Putamen (tissue), 1 donor: ENCODE data around the gene CRYBG1.

Experiments
- DNase-seq: peaks from one replicate; pipeline ENCODE4 v3.0.0-alpha.2; 2016; ENCODE audit warnings: low spot score

The CRYBG1 gene, protein sequence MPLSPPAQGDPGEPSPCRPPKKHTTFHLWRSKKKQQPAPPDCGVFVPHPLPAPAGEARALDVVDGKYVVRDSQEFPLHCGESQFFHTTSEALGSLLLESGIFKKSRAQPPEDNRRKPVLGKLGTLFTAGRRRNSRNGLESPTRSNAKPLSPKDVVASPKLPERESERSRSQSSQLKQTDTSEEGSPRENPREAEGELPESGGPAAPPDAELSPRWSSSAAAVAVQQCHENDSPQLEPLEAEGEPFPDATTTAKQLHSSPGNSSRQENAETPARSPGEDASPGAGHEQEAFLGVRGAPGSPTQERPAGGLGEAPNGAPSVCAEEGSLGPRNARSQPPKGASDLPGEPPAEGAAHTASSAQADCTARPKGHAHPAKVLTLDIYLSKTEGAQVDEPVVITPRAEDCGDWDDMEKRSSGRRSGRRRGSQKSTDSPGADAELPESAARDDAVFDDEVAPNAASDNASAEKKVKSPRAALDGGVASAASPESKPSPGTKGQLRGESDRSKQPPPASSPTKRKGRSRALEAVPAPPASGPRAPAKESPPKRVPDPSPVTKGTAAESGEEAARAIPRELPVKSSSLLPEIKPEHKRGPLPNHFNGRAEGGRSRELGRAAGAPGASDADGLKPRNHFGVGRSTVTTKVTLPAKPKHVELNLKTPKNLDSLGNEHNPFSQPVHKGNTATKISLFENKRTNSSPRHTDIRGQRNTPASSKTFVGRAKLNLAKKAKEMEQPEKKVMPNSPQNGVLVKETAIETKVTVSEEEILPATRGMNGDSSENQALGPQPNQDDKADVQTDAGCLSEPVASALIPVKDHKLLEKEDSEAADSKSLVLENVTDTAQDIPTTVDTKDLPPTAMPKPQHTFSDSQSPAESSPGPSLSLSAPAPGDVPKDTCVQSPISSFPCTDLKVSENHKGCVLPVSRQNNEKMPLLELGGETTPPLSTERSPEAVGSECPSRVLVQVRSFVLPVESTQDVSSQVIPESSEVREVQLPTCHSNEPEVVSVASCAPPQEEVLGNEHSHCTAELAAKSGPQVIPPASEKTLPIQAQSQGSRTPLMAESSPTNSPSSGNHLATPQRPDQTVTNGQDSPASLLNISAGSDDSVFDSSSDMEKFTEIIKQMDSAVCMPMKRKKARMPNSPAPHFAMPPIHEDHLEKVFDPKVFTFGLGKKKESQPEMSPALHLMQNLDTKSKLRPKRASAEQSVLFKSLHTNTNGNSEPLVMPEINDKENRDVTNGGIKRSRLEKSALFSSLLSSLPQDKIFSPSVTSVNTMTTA (N-terminal part only)

DNA sequence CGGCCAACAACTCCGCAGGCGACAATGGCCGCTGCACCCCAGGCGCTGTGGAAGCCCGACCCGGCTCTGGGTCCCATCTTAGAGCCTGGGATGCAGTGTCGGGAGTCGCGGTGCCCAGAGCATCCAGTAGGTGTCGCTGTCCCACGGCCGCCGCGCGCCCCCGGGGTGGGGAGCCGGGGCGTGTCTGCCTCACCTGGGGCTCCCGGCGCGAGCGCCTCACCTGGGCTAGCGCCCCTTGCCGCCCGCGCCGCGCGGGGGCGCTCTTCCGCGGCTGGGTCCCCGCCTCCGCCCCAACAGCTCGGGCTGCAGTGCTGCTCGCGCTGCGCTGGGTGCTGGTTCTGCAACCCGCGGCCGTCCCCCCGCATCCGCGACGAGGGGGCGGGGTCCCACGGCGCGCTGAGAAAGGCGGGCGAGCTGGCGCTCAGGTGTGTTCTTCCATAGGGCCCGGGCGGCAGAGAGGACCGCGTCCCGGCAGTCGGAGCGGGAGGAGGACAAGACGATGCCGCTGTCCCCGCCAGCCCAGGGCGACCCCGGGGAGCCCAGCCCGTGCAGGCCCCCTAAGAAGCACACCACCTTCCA lies at the start of gene CRYBG1:
Gene CRYBG1, plus strand, starts transcription at position 308 of the 579 bp plus-strand sequence. Its CDS starts 192 bp downstream, at position 500.
- no peak for DNase-seq

DNA sequence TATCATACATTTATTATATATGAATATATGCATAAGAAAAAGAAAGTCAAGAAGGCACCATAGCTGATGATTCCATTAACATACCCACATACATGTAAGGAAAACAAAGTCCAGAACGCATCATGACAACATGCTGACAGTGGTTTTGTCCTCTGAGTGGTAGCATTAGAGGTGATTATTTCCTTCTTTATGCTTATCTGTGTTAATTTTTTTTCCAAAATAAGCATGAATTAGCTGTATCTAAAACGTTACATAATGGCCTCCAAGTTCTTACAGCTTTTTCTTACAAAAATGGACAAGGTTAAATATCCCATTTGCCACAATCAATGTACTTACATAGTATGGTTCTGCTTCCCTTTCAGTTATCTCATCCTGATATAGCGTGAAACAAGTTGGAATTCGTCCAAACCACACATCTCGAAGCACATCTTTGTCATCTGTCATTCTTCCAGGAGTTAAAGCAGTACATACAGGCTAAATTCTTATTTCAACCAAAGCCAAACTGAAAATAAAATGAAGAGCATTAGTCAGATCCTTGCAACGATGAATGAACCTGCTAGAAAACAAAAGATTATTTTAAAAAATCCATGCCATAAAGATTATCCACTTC lies 44.6 kb upstream of the CRYBG1 start:
- peak; percentile 34 for DNase-seq

DNA sequence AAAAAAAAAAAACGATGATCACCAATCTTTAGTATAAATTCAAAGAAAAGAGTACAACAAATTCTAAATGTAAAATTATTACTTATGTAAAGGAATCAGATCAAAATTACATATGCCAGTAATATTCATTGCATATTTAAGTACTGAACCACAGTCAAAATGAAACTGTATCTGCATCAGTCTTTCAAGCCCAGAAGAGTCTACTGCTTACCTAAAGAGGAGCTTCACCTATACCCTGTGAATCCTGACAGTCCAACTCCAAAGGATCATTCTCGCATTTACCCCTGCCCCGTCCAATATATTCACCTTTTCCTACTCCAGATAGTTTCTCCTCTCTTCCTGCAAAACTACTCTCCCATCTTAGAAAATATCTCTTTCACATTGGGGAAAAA lies 44.1 kb upstream of the CRYBG1 start:
- no peak for DNase-seq

DNA sequence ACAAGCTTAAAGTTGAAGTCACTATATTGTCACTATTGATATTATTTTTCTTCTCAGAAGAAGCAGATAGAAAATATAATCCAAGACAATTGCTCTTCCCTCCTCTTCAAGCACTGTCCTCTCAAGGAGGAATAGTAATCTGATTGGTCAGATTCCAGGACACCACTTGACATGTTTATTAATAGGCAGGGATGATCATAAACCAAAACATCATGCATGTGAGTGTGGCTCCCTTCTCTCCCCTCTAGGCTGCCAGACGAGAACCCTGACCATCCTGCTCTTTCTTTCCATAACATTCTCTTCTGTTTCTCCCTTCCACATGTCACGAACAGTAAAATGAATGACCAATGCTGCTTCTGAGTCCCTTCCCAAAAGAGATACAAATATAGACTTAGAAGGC lies 42.5 kb upstream of the CRYBG1 start:
- DNase-seq = no peak

DNA sequence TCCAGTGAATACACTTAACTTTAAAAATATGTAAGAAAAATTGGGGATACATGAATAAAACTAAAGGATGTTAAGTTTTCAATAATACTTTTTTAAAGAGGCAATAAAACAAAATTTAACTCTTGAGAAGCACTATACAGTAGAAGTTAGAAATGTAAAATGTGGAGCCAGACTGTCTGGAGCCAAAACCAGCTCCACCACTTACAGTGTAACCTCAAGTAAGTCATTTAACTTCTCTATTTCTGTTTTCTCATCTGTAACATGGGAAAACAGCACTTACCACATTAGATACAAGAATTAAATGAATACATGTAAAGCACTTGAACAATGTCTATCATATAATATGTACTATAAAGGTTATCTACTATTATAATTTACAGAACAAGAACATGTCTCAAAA lies 41.7 kb upstream of the CRYBG1 start:
- no peak for DNase-seq

DNA sequence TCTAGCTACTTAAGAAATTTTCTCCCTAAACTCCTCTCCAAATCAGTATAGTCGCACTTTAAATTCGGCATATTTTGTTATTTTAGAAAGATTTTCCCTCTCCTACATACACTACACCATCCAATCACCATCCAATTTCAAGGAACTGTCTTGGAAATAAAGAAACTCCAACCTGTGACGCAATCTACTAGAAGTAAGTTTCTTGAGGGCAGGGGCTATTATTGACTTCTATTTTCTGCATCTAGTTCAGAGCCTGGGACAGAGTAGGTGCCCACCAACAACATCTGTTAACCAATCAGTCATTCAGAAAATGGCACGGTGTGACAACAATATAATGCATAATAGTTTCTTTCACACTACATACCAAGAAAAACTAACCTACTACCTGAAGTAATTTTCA lies 38.6 kb upstream of the CRYBG1 start:
- DNase-seq = no peak

DNA sequence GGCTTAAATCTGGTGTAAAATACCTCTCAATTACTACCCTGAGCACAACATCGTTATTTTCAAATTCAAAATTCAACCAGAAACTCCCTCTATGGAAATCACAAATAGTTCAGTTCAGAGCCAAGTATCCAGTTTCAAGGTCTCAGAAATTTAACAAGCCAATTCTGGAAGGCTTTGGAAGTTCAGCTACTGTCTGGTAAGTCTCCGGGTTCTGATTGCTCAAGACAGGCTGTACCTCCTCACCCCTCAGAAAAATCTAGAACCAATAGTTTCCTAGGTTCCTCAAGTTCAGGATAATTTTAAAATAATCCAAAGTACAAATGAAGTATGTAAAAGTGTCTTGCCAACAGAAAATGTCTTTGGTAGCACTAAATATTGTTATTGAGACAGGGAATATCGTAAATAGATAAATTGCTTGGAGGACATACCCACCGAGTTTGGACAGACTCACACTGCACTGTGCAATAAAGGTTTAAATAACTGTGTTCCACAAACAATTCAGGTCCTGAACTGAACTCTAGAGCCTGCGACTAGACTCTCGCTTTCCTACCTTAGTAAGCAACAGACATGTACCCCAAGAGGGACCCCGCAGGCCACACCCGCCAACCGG lies 35.7 kb upstream of the CRYBG1 start:
- no peak for DNase-seq

DNA sequence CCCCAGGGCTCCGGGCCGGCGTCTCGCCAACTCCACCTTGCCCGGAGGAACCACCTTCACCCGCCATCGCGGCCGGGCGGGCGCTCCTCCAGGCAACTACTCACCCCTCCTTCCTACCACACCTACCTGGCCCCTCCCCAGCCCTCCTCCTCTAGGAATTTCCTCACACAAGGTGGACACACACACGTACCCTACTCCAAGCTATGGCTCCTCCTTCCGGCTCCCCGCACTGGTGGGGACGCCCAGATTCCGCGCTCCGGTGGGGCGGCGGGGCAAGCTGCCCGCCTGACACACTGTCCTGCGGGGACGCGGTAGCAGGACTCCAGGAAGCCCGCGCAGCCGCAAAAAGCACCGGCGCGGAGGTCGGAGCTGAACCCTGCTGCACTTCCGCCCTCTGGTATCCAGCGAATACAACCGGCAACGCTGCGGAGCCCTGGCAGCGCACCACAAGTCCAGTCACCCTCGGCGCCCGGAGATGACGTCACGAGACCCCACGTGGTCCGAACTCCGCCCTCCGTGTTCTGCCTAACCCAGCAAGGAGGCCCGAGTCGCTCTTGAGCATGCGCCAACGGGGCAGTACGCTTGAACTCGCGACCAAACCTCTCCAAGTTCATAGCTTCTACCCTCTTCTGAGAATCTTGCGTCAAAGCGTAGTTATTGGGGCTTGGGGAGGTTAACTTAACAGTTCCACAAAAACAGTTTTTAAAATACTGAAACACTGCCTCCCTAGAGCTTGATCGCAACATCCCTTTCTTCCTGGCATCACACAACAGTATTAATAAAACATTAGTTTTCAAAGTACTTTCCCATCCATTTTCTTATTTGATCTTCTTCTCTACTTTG lies 35.0 kb upstream of the CRYBG1 start, which contains the start of gene ATG5:
Gene ATG5, minus strand, starts transcription at position 425 of the 843 bp plus-strand sequence. CDS start 9,552 bp downstream, outside the sequence.
- peak; percentile 97 for DNase-seq

DNA sequence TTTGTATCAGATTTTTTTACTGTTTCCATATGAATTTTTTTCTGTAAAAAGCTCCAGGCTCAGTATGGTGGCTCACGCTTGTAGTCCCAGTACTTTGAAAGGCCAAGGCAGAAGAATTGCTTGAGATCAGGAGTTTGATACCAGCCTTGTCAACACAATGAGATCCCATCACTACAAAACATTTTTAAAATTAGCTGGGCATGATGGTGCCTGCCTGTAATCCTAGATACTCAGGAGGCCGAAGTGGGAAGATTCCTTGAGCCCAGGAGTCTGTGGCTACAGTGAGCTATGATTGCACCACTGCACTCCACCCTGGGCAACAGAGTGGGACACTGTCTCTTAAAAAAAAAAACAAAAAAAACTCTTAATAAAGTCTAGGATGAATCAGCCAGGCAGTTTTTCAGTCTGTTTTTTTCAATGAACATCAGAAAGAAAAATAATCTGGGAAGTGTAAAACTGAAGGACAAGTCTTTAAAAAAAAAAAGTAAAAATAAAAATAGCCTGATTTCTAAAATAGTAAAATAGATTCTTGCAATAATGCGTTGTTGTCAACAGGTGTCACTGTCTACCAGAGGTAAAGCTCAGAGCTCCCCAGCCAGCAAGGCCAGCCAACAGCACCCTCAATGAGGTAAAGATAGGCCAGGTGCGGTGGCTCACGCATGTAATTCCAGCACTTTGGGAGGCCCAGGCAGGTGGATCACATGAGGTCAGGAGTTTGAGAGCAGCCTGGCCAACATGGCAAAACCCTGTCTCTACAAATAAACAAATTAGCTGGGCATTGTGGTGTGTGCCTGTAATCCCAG lies 25.7 kb upstream of the CRYBG1 start:
- no peak for DNase-seq

DNA sequence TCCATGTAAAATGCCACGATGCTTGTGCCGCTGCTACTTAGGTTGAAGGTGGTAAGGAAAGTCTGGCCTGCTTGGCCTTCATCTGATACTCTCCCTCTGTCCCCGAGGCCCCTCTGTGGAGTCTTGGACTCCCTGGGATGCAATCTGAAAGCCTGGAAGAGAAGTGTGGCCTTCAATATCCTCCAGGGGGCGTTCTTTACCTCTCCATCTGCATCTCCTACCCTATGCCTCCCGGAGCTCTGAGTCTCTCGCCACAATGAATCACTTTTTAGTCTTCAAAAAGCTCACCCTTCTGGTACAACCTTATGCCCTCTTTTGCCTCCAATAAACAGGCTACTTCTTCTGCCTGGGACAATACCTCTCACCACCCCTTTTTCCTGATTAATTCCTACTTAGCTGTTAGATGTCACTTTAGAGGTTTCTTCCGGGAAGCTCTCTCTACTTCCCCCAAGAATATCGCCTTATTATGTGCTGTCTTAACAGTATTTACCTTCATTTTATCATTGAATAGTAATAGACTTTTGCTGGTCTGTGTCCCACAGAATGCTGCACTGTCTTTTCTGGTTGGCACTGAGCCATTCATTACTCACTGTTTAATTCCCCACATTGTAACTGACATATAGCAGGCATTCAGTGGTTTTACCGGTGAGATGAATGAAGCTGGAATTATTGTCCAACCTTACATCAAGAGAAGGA lies 21.0 kb upstream of the CRYBG1 start:
- DNase-seq = peak; percentile 39

DNA sequence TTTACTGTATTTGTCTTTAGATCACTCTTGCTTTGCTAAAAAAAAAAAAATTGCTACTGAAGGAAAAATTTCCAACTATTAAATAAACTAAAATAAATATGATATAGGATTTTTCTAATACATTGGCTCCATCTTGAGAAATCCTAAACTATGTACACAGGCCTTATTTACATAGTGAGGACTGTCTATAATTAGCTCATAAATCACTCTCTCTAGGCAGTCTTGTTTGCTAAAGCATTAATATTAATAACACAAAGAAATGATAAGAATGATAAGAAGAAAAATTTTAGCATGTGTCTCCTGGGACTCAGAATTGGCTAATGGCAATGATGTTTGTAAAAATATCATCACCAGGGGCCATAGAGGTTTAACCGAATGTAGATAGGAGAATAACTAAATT lies 13.3 kb upstream of the CRYBG1 start:
- DNase-seq = no peak

DNA sequence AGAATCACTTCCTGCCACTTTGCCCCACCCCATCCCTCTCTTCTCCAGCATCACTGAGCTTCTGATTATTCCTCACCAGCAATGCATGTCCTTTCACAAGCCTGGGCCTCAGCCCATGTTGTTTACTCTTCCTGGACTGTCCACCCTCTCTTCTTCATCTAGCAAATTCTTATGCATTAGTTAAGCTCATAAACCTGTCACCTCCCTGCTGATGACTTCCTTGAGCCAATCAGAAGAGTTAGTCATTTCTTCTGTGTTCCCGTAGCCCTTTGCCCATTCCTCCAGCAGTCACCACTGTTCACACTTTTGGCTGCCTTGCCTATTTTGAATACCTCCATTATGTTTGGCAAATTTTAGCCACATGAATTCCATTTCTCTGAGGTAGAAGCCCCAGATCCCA lies 4.1 kb upstream of the CRYBG1 start:
- DNase-seq = no peak

DNA sequence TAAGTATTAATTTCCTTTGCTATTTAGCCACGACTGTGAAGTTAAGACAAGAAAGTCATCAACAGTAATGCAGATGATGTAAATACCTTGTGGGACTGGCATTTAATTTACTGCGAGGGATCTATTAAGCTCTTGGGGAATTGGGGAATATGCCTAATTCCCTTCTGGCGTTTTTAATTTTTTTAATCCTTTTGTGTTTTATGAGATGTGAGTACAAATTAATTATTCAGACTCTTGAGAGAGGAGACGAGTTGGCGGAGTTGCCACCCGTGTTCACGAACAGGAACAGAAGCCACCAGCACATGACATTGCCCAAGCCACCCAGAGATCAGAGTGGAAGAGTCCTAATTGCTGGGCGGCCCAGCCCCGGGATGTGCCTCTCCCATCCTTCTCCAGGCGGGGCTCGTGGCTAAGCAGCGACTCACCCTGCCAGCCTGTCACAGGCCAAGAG lies 533 bp upstream of the CRYBG1 start:
- no peak for DNase-seq

DNA sequence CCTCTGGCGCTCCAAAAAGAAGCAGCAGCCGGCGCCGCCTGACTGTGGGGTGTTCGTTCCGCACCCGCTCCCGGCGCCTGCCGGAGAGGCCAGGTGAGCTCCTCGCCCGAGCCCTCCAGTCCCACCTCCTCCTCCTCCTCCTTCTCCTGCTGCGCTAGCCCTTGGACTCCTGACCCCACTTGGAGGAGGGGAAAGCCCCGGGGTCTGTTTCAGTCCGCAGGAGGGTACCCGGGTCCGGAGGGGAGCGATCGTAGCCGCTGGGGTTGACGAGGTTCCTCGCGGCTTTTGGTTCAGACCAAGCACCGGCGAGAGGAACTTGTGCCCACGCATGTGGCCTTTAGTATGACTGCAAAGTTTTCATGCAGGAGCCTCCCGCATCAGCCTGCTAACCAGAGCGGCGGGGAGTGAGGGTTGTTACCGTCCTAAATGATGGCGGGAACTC lies 493 bp downstream of the CRYBG1 start:
- DNase-seq = no peak

DNA sequence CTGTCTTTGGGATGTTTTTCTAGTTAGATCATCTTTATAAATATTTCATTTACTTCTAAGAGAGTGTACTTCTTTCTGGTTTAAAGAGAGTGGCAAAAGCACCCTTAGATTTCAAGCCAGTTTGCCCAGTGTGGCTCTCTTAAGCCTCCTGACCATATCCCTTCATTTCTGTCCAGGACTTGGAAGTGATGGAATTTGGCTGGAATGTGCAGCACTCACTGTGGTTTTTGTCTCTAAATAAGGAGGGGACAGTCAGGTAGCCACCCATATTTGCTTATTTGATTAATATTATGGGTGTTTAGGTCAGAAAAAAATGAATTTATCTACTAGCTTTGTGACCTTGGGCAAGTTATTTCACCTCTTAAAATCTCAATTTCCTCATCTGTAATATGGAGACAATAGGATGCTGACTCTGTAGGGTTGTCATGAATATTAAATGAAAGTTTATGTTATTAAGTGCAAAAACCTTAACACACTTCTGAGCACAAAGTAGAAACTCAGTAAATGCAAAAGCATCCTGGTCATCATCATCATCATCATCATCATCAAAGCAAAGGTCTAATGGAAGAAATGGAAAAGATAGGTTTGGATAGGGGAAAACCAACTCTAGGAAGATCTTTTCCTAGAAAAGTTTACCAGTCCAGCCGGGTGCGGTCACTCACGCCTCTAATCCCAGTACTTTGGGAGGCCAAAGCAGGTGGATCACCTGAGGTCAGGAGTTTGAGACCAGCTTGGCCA lies 3.1 kb downstream of the CRYBG1 start:
- DNase-seq = no peak

DNA sequence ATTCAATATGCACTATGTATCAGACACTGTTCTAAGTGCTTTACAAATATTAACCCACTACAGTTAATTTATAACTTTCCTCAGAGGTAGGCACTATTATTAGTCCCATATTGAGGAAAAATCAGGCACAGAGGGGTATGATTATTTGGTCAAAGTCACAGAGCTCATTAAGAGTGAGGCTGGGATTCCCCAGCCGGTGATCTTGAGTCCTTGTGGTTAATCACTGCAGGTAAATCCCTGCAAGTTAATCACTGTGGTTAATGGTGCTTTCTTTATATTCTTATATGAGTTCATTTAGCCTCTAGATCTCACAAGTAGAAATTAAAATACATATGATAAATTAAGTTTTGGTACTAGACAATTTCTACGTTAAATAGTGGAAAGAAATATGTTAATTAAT lies 9.2 kb downstream of the CRYBG1 start:
- no peak for DNase-seq

DNA sequence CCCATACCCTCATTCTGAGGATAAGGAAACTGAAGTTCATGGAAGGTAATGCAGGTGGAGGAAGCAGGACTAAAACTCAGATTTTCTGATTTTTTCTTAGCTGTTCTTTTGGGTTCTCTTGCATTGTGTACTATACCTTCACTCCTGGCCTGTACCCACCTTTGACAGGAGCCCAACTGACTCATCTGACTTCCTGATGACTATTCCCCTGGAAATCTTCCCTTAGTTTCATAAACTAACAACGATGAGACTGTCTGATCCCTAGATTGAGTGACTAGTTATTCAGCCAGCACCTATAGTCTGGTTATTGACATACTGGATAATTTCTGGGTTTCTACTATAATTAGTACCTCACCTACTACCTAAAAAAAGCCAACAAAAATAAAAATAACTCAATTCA lies 10.1 kb downstream of the CRYBG1 start:
- DNase-seq = no peak
